Neural cell (in vitro differentiated cells): Measurements from ENCODE around the gene GLT1D1. TPM values are rescaled to one million over a fixed set of nuclear protein-coding genes. Genes with fewer than 3 reads are reported as not detected.

Experiments
- H2AFZ ChIP-seq: fragments of 200-600, 300-800 bp; sonication (generic), shearing (Covaris generic); 2 replicates; pipeline ENCODE4 v1.6.0; 2014; ENCODE audit warnings: low read depth, mild to moderate bottlenecking, antibody characterized with exemption, low read length, moderate library complexity
- H3F3A ChIP-seq: fragments of 200-600 bp; shearing (Covaris generic); 2 replicates; pipeline ENCODE4 v1.6.1; 2016; ENCODE audit warnings: mild to moderate bottlenecking, moderate library complexity, mixed read lengths, antibody characterized with exemption, low read length; ENCODE audit not compliant: insufficient read depth, poor library complexity, severe bottlenecking
- H3K27ac ChIP-seq: fragments of 200-600, 300-800 bp; sonication (generic), shearing (Covaris generic); 2 replicates; pipeline ENCODE4 v1.5.1; 2014; ENCODE audit warnings: mild to moderate bottlenecking, low read length, moderate library complexity
- H3K27me3 ChIP-seq: fragments of 300-800, 200-600 bp; sonication (generic), shearing (Covaris generic); 2 replicates; pipeline ENCODE4 v1.6.0; 2014; ENCODE audit warnings: mild to moderate bottlenecking, low read depth, low read length, moderate library complexity; ENCODE audit not compliant: insufficient read depth
- H3K36me3 ChIP-seq: fragments of 300-800, 200-600 bp; sonication (generic), shearing (Covaris generic); 2 replicates; pipeline ENCODE4 v1.5.1; 2014; ENCODE audit warnings: mild to moderate bottlenecking, antibody characterized with exemption, low read length, moderate library complexity; ENCODE audit not compliant: insufficient read depth
- H3K4me2 ChIP-seq: fragments of 300-800, 200-600 bp; sonication (generic), shearing (Covaris generic); 2 replicates; pipeline ENCODE4 v1.6.0; 2014; ENCODE audit warnings: mild to moderate bottlenecking, low read length
- H3K4me3 ChIP-seq: fragments of 300-800, 200-600 bp; sonication (generic), shearing (Covaris generic); 2 replicates; pipeline ENCODE4 v1.5.1; 2014; ENCODE audit warnings: mild to moderate bottlenecking, low read length, moderate library complexity
- H3K79me2 ChIP-seq: fragments of 200-600 bp; shearing (Covaris generic); replicated peaks from 2 replicates; pipeline ENCODE4 v1.6.0; 2014; ENCODE audit warnings: mild to moderate bottlenecking, low read length, moderate library complexity; ENCODE audit not compliant: insufficient read depth
- H3K9ac ChIP-seq: fragments of 300-800, 200-600 bp; sonication (generic), shearing (Covaris generic); 2 replicates; pipeline ENCODE4 v1.6.1; 2016; ENCODE audit warnings: mild to moderate bottlenecking, low read length, mixed read lengths
- H3K9me2 ChIP-seq: fragments of 200-600 bp; shearing (Covaris generic); 2 replicates; pipeline ENCODE4 v1.6.1; 2016; ENCODE audit warnings: mild to moderate bottlenecking, low read length, mixed read lengths; ENCODE audit not compliant: insufficient read depth
- H3K9me3 ChIP-seq: fragments of 200-600, 300-800 bp; sonication (generic), shearing (Covaris generic); 2 replicates; pipeline ENCODE4 v1.6.1; 2016; ENCODE audit warnings: mild to moderate bottlenecking, mixed run types, low read length, moderate library complexity, mixed read lengths
- H4K20me1 ChIP-seq: fragments of 200-600 bp; shearing (Covaris generic); 2 replicates; pipeline ENCODE4 v1.6.1; 2016; ENCODE audit warnings: mild to moderate bottlenecking, mixed run types; ENCODE audit not compliant: insufficient read depth
- EP300 ChIP-seq: fragments of 450-650 bp; conservative IDR thresholded peaks from 2 replicates; pipeline ENCODE4 v1.6.1; 2014; ENCODE audit warnings: antibody characterized with exemption, mild to moderate bottlenecking, moderate library complexity; ENCODE audit not compliant: poor library complexity, severe bottlenecking
- EZH2 ChIP-seq: fragments of 200-600, 300-800 bp; shearing (Covaris generic), sonication (generic); IDR thresholded peaks from 2 replicates; pipeline ENCODE4 v1.6.1; 2014; ENCODE audit warnings: antibody characterized with exemption, low read length, borderline replicate concordance, mild to moderate bottlenecking; ENCODE audit not compliant: insufficient read depth, poor library complexity, severe bottlenecking
- MXI1 ChIP-seq: fragments of 450-650 bp; conservative IDR thresholded peaks from 2 replicates; pipeline ENCODE4 v1.6.1; 2014; ENCODE audit warnings: antibody characterized with exemption, mild to moderate bottlenecking; ENCODE audit not compliant: poor library complexity, severe bottlenecking
- POLR2AphosphoS5 ChIP-seq: IDR thresholded peaks from 2 replicates; pipeline ENCODE4 v1.6.1; 2012
- RAD21 ChIP-seq: fragments of 450-650 bp; conservative IDR thresholded peaks from 2 replicates; pipeline ENCODE4 v1.6.1; 2014; ENCODE audit warnings: antibody characterized with exemption, mild to moderate bottlenecking, moderate library complexity
- SMC3 ChIP-seq: fragments of 450-650 bp; conservative IDR thresholded peaks from 2 replicates; pipeline ENCODE4 v1.6.1; 2014; ENCODE audit warnings: antibody characterized with exemption, mild to moderate bottlenecking, moderate library complexity; ENCODE audit not compliant: poor library complexity
- TAF1 ChIP-seq: IDR thresholded peaks from 2 replicates; pipeline ENCODE4 v1.6.1; 2012; ENCODE audit warnings: low read depth
- polyA minus RNA-seq: library from RNA; depleted of rRNA, polyadenylated mRNA; stranded (reverse); fragments of >200 nt; gene quantifications from 2 replicates; pipeline ENCODE4 v1.2.3, GENCODE V29; 2014
- polyA plus RNA-seq: library from polyadenylated mRNA; depleted of rRNA; stranded (reverse); fragments of >200 nt; gene quantifications from 2 replicates; pipeline ENCODE4 v1.2.3, GENCODE V29; 2014
- TF ChIP-seq, protein P1 (sequence below): fragments of 450-650 bp; IDR thresholded peaks from 2 replicates; pipeline ENCODE4 v1.5.1; 2014; ENCODE audit warnings: antibody characterized with exemption, mild to moderate bottlenecking, moderate library complexity; ENCODE audit not compliant: poor library complexity, severe bottlenecking
- TF ChIP-seq, protein P2 (sequence below): IDR thresholded peaks from 2 replicates; pipeline ENCODE4 v1.6.1; 2012; ENCODE audit warnings: borderline replicate concordance

The GLT1D1 gene
- polyA plus RNA-seq (3.9 and 5.1 TPM in 2 replicates), polyA minus RNA-seq (3.4 and 4.7 TPM in 2 replicates)

DNA sequence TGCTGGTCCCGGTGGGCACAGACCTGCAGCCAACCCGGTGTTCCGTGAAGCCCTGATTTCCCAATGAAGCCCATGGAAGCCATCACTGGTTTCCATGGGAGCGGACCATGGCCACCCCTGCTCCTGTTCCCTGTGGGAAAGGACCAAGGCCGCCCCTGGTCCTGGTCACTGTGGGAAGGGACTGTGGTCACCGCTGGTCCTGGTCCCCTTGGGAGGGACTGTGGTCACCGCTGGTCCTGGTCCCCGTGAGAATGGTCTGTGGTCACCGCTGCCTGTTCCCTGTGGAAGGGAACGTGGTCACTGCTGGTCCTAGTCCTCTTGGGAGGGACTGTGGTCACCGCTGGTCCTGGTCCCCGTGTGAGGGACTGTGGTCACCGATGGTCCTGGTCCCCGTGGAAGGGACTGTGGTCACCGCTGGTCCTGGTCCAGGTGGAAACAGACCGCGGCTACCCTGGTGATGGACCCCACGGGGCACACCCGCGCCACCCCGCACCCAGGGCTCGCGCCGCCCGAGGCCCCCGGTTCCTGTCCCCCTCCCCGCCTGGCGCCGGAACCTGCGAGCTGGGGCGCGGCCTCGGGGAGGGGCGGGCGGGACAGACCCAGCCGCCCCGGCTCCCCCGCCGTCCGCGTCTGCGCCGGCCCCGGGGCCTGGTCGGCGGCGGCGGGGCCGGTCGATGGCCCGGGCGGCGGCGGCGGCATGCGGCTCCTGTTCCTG is at the start of gene GLT1D1:
TSS of gene GLT1D1 (plus strand) at position 594 of the 715 bp plus-strand sequence. CDS start at position 698, 104 bp downstream.
- H3K79me2 ChIP-seq = no peaks in the 10 kb centered on the region
- no peaks in the 10 kb centered on the region for H3K9me2 ChIP-seq
- H2AFZ ChIP-seq = peak within 1 kb of the TSS; percentile 56
- peaks cover 23% of the 10 kb centered on the region for H3K27me3 ChIP-seq
- no peaks in the 10 kb centered on the region for H3K9me3 ChIP-seq
- H3F3A ChIP-seq = no peaks in the 10 kb centered on the region
- no peaks in the 10 kb centered on the region for H3K36me3 ChIP-seq
- H4K20me1 ChIP-seq = no peaks in the 10 kb centered on the region
- no peak within 1 kb of the TSS for H3K27ac ChIP-seq
- H3K4me2 ChIP-seq = peak within 1 kb of the TSS; percentile 44
- peak within 1 kb of the TSS; percentile 66 for H3K4me3 ChIP-seq
- TF ChIP-seq EZH2 (no peak), EP300 (no peak), MXI1 (no peak), SMC3 (no peak), RAD21 (no peak), TAF1 (no peak), POLR2AphosphoS5 (no peak)
- TF ChIP-seq, protein P1, sequence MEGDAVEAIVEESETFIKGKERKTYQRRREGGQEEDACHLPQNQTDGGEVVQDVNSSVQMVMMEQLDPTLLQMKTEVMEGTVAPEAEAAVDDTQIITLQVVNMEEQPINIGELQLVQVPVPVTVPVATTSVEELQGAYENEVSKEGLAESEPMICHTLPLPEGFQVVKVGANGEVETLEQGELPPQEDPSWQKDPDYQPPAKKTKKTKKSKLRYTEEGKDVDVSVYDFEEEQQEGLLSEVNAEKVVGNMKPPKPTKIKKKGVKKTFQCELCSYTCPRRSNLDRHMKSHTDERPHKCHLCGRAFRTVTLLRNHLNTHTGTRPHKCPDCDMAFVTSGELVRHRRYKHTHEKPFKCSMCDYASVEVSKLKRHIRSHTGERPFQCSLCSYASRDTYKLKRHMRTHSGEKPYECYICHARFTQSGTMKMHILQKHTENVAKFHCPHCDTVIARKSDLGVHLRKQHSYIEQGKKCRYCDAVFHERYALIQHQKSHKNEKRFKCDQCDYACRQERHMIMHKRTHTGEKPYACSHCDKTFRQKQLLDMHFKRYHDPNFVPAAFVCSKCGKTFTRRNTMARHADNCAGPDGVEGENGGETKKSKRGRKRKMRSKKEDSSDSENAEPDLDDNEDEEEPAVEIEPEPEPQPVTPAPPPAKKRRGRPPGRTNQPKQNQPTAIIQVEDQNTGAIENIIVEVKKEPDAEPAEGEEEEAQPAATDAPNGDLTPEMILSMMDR = no peak
- TF ChIP-seq, protein P2, sequence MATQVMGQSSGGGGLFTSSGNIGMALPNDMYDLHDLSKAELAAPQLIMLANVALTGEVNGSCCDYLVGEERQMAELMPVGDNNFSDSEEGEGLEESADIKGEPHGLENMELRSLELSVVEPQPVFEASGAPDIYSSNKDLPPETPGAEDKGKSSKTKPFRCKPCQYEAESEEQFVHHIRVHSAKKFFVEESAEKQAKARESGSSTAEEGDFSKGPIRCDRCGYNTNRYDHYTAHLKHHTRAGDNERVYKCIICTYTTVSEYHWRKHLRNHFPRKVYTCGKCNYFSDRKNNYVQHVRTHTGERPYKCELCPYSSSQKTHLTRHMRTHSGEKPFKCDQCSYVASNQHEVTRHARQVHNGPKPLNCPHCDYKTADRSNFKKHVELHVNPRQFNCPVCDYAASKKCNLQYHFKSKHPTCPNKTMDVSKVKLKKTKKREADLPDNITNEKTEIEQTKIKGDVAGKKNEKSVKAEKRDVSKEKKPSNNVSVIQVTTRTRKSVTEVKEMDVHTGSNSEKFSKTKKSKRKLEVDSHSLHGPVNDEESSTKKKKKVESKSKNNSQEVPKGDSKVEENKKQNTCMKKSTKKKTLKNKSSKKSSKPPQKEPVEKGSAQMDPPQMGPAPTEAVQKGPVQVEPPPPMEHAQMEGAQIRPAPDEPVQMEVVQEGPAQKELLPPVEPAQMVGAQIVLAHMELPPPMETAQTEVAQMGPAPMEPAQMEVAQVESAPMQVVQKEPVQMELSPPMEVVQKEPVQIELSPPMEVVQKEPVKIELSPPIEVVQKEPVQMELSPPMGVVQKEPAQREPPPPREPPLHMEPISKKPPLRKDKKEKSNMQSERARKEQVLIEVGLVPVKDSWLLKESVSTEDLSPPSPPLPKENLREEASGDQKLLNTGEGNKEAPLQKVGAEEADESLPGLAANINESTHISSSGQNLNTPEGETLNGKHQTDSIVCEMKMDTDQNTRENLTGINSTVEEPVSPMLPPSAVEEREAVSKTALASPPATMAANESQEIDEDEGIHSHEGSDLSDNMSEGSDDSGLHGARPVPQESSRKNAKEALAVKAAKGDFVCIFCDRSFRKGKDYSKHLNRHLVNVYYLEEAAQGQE = no peak
- H3K9ac ChIP-seq = peak within 1 kb of the TSS; percentile 61

DNA sequence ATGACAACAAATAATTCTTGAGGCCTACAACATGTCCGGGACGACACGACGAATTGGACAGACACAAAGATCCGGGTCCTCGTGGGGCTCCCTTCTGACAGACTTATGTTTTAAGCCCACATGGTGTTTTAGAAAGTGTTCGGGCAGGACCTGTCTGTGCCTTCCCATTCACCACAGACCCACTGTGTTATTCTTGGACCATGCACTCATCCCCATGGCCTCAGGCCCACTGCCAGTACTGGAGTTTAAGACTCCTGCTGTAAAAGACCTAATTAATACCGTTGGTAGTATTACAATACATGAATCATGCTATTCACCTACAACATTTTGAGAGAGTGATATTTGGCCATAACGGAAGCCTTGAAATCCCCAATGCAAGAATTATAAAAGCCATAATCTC is 49.5 kb upstream of the GLT1D1 start:
- Histone ChIP-seq H3K9ac (no peak overlapping the region), H3K79me2 (peaks cover 4% of the 10 kb centered on the region), H3K4me3 (no peak overlapping the region), H3K27me3 (no peaks in the 10 kb centered on the region), H3K27ac (no peak overlapping the region), H2AFZ (no peak overlapping the region), H3K4me2 (no peak overlapping the region), H3K36me3 (peaks cover 12% of the 10 kb centered on the region), H4K20me1 (no peaks in the 10 kb centered on the region), H3K9me2 (no peaks in the 10 kb centered on the region), H3F3A (no peaks in the 10 kb centered on the region), H3K9me3 (no peaks in the 10 kb centered on the region)
- TF ChIP-seq, protein P2 = no peak
- TF ChIP-seq, protein P1 = no peak
- no peak for TF ChIP-seq SMC3
- TF ChIP-seq RAD21 = no peak
- no peak for TF ChIP-seq EP300
